WTC11 (cell line): Measurements from ENCODE around the gene ATP5MC2.

ENCODE experiments used
- NFE2L1 ChIP-seq: sonication (generic); formaldehyde crosslinking; IDR thresholded peaks from 2 replicates; pipeline ENCODE4 v1.8.1; 2023; ENCODE audit warnings: missing genetic modification reagents
- ZBTB21 ChIP-seq: sonication (generic); formaldehyde crosslinking; IDR thresholded peaks from 2 replicates; pipeline ENCODE4 v1.8.1; 2023; ENCODE audit warnings: mild to moderate bottlenecking, missing genetic modification reagents, borderline replicate concordance
- TF ChIP-seq, protein P1 (sequence below): sonication (generic); formaldehyde crosslinking; IDR thresholded peaks from 2 replicates; pipeline ENCODE4 v1.8.1; 2023; ENCODE audit warnings: mild to moderate bottlenecking, missing genetic modification reagents
- TF ChIP-seq, protein P2 (sequence below): fragments of 200-600 bp; IDR thresholded peaks from 2 replicates; pipeline ENCODE4 v1.8.0; 2022; ENCODE audit warnings: antibody characterized with exemption

DNA sequence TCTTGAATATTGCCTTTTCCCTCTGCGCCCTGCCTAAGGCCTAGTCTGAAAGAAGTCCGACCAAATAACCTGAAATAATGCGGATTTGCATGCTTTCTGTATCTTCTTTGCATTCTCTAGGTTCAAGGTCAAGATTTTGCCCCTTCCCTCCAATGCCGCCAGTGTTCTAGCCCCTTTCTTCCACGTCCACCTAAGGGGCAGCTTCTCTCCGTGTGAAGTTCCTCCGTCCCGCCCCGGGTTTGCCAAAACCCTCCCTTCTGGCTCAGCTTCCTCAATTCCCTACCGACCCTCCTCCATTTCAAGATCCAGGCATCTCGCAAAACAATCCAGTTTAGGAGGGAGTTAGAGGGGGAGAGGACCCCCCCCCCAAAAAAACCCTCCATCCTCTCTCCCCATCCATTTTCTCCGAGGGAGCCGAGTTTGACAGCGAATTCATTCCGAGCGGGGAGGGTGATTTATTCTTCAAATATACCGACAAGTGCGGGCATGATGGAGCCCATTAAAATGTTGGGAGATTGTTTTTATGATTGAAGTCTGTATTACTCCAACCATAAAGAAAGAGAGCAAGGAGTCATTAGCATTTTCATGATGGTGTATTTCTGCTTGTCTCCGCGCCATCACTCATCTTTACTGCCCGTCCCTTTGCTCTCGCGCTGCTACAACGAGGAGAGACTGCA lies 20.9 kb upstream of the ATP5MC2 start:
- TF ChIP-seq NFE2L1 (CRISPR knock-in tag), result peak; percentile 39; the same call in 1 of the 2 replicates
- TF ChIP-seq ZBTB21 (CRISPR knock-in tag), result no peak
- TF ChIP-seq, protein P1, sequence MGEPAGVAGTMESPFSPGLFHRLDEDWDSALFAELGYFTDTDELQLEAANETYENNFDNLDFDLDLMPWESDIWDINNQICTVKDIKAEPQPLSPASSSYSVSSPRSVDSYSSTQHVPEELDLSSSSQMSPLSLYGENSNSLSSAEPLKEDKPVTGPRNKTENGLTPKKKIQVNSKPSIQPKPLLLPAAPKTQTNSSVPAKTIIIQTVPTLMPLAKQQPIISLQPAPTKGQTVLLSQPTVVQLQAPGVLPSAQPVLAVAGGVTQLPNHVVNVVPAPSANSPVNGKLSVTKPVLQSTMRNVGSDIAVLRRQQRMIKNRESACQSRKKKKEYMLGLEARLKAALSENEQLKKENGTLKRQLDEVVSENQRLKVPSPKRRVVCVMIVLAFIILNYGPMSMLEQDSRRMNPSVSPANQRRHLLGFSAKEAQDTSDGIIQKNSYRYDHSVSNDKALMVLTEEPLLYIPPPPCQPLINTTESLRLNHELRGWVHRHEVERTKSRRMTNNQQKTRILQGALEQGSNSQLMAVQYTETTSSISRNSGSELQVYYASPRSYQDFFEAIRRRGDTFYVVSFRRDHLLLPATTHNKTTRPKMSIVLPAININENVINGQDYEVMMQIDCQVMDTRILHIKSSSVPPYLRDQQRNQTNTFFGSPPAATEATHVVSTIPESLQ (CRISPR knock-in tag), result no peak
- TF ChIP-seq, protein P2, sequence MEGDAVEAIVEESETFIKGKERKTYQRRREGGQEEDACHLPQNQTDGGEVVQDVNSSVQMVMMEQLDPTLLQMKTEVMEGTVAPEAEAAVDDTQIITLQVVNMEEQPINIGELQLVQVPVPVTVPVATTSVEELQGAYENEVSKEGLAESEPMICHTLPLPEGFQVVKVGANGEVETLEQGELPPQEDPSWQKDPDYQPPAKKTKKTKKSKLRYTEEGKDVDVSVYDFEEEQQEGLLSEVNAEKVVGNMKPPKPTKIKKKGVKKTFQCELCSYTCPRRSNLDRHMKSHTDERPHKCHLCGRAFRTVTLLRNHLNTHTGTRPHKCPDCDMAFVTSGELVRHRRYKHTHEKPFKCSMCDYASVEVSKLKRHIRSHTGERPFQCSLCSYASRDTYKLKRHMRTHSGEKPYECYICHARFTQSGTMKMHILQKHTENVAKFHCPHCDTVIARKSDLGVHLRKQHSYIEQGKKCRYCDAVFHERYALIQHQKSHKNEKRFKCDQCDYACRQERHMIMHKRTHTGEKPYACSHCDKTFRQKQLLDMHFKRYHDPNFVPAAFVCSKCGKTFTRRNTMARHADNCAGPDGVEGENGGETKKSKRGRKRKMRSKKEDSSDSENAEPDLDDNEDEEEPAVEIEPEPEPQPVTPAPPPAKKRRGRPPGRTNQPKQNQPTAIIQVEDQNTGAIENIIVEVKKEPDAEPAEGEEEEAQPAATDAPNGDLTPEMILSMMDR, result no peak
